ENCODE results near the gene ATE1. TPM values are rescaled to one million over a fixed set of nuclear protein-coding genes. Genes with fewer than 3 reads are reported as not detected.

Gene ATE1
- total RNA-seq, 1 experiment from 2014 or later: 39.2 TPM

GRCh38 chr10:121904888-121905287 is 22.9 kb downstream of the ATE1 start:
- Histone ChIP-seq H3K4me3 (replicated peaks in 1 of 2; ENCODE audit: low read depth in 1 of 2, low read length in 2 of 2) (no peak overlapping the region), H3K4me2 (ENCODE audit: low read length) (no peak overlapping the region), H3K9me2 (ENCODE audit: insufficient read depth) (no peaks in the 10 kb centered on the region), H3K4me1 (ENCODE audit: control insufficient read depth in 1 of 2, insufficient read depth in 2 of 2, low read length in 2 of 2) (no peaks in the 10 kb centered on the region), H2AFZ (ENCODE audit: low read depth, low read length, poor library complexity, severe bottlenecking) (no peak overlapping the region), H3K79me2 (ENCODE audit: insufficient read depth, low read length) (no peaks in the 10 kb centered on the region), H3K9ac (ENCODE audit: low read length) (no peak overlapping the region), H3K9me3 (ENCODE audit: control insufficient read depth in 1 of 2, insufficient read depth in 1 of 2, low read depth in 1 of 2, low read length in 2 of 2) (no peaks in the 10 kb centered on the region), H3K36me3 (ENCODE audit: control insufficient read depth in 1 of 2, insufficient read depth in 2 of 2, low read length in 2 of 2) (peaks cover 3 to 4% of the 10 kb centered on the region in 2 experiments; a peak in 1 of 4 replicates), H3K27ac (ENCODE audit: low read depth, low read length) (no peak overlapping the region), H3K27me3 (ENCODE audit: insufficient read depth, low read length) (no peaks in the 10 kb centered on the region), H4K20me1 (ENCODE audit: insufficient read depth) (no peaks in the 10 kb centered on the region)
- ChIA-PET CTCF (interaction anchor here (1.1 kb wide), 1 partner anchor 147 kb away, joined by 3 read pairs; no protein-coding TSS in a partner anchor), POLR2A (no interaction called here), RAD21 (ENCODE audit: low non-redundant PET in 1 of 2, low total read pairs in 2 of 2, uncharacterized antibody in 2 of 2, unreplicated experiment in 2 of 2) (no interaction called here)
- TF ChIP-seq CEBPB (IDR thresholded peaks at IDR 0.05; ENCODE audit: low read depth): no peak
- no TSS peak for BruUV-seq (replicated peaks)
- DNase-seq (ENCODE audit: low read depth, low spot score): no peak
- intact Hi-C loops (cut with micrococcal nuclease): no loop called here
- no peak for ATAC-seq

GRCh38 chr10:121900443-121901174 is 27.2 kb downstream of the ATE1 start:
- ChIA-PET RAD21 (ENCODE audit: low non-redundant PET in 1 of 2, low total read pairs in 2 of 2, uncharacterized antibody in 2 of 2, unreplicated experiment in 2 of 2) (interaction anchor here in 1 of 2 experiments (1.3 kb wide), 1 partner anchor 952 kb away, joined by 3 read pairs; no protein-coding TSS in a partner anchor), CTCF (interaction anchor here (0.6 to 2.7 kb wide), 22 partner anchors 9 to 964 kb away, joined by 3 to 24 read pairs (median 4); partner anchors contain the start of gene NSMCE4A), POLR2A (interaction anchor here (1.0 kb wide), 1 partner anchor 150 kb away, joined by 3 read pairs; no protein-coding TSS in a partner anchor)
- peak overlapping the region; percentile 25 for H2AFZ ChIP-seq (ENCODE audit: low read depth, low read length, poor library complexity, severe bottlenecking)
- peak; percentile 52 for DNase-seq (ENCODE audit: low read depth, low spot score)
- no peak overlapping the region for H3K27ac ChIP-seq (ENCODE audit: low read depth, low read length)
- H3K4me2 ChIP-seq (ENCODE audit: low read length): no peak overlapping the region
- no peaks in the 10 kb centered on the region for H3K9me2 ChIP-seq (ENCODE audit: insufficient read depth)
- no TSS peak for BruUV-seq (replicated peaks)
- no peaks in the 10 kb centered on the region for H4K20me1 ChIP-seq (ENCODE audit: insufficient read depth)
- H3K36me3 ChIP-seq (ENCODE audit: control insufficient read depth in 1 of 2, insufficient read depth in 2 of 2, low read length in 2 of 2): peaks cover 5 to 14% of the 10 kb centered on the region in 2 experiments; a peak in 2 of 4 replicates
- H3K4me3 ChIP-seq (replicated peaks in 1 of 2; ENCODE audit: low read depth in 1 of 2, low read length in 2 of 2): no peak overlapping the region
- H3K27me3 ChIP-seq (ENCODE audit: insufficient read depth, low read length): no peaks in the 10 kb centered on the region
- peak; percentile 96 for ATAC-seq
- H3K9me3 ChIP-seq (ENCODE audit: control insufficient read depth in 1 of 2, insufficient read depth in 1 of 2, low read depth in 1 of 2, low read length in 2 of 2): no peaks in the 10 kb centered on the region
- no peaks in the 10 kb centered on the region for H3K79me2 ChIP-seq (ENCODE audit: insufficient read depth, low read length)
- no peak overlapping the region for H3K9ac ChIP-seq (ENCODE audit: low read length)
- intact Hi-C loops (cut with micrococcal nuclease): loop anchor here (1.0 to 2.0 kb wide), 2 partner anchors 951 to 958 kb away; no protein-coding TSS in a partner anchor
- H3K4me1 ChIP-seq (ENCODE audit: control insufficient read depth in 1 of 2, insufficient read depth in 2 of 2, low read length in 2 of 2): no peaks in the 10 kb centered on the region
- peak; percentile 83 for TF ChIP-seq RAD21 (IDR thresholded peaks at IDR 0.05; ENCODE audit: low read depth)
- no peak for TF ChIP-seq SIN3A (IDR thresholded peaks at IDR 0.05; ENCODE audit: low read depth)
- TF ChIP-seq EZH2 (IDR thresholded peaks at IDR 0.05): no peak
- 0 out of 2 replicates have a peak, but pooled peaks have one; percentile 34 for TF ChIP-seq SRF (IDR thresholded peaks at IDR 0.05; ENCODE audit: low read depth)
- no peak for TF ChIP-seq EGR1 (IDR thresholded peaks at IDR 0.05; ENCODE audit: low read depth)
- no peak for TF ChIP-seq FOSL1 (IDR thresholded peaks at IDR 0.05; ENCODE audit: low read depth)
- TF ChIP-seq CEBPB (IDR thresholded peaks at IDR 0.05; ENCODE audit: low read depth): no peak
- no peak for TF ChIP-seq ZBTB33 (IDR thresholded peaks at IDR 0.05; ENCODE audit: extremely low read depth, insufficient replicate concordance, low read length)
- TF ChIP-seq ZFX (IDR thresholded peaks at IDR 0.05): no peak
- no peak for TF ChIP-seq JUND (IDR thresholded peaks at IDR 0.05)
- TF ChIP-seq CTCF (IDR thresholded peaks at IDR 0.05 in 2 of 3, conservative IDR thresholded peaks at IDR 0.05 in 1 of 3; ENCODE audit: borderline replicate concordance in 1 of 3, insufficient read depth in 1 of 3, low read depth in 2 of 3, low read length in 2 of 3): peak; percentile 70 to 97 (median 71); a peak in 5 of 6 replicates
- TF ChIP-seq YY1 (IDR thresholded peaks at IDR 0.05; ENCODE audit: extremely low read depth, insufficient replicate concordance, low read depth, low read length): no peak
- no peak for TF ChIP-seq POLR2AphosphoS5 (IDR thresholded peaks at IDR 0.05; ENCODE audit: low read depth, low read length)
- no peak for TF ChIP-seq SP1 (IDR thresholded peaks at IDR 0.05; ENCODE audit: low read depth)
- TF ChIP-seq ATF3 (IDR thresholded peaks at IDR 0.05): no peak
- TF ChIP-seq ELF1 (IDR thresholded peaks at IDR 0.05; ENCODE audit: borderline replicate concordance, low read depth): no peak

Measured in HCT116 (cell line).